GM12878 (cell line): ENCODE results near the gene RGL1. TPM values are rescaled to one million over a fixed set of nuclear protein-coding genes. Genes with fewer than 3 reads are reported as not detected.

Source experiments
- ATAC-seq: fragments of 200-7000 bp; cut with Tn5 transposase; 3 replicates; pipeline ENCODE4 v1.9.1; 2020; ENCODE audit warnings: mild to moderate bottlenecking, moderate library complexity
- BruUV-seq: library from RNA; stranded (reverse); fragments of 400-500 nt; replicated peaks from 2 replicates; lab custom pipeline; 2021; lab: Mats Ljungman, UMichigan
- CTCF ChIA-PET: fragments of 300-600 bp; sonication (Branson Sonifier 250); formaldehyde crosslinking; extraction: SDS; loops from one replicate; lab custom pipeline; 2021; ENCODE audit warnings: inconsistent platforms; lab: Yijun Ruan, JAX
- POLR2A ChIA-PET: fragments of 350-600 bp; formaldehyde crosslinking; extraction: SDS; loops from one replicate; lab custom pipeline; 2021; ENCODE audit warnings: inconsistent platforms; lab: Charles Lee
- RAD21 ChIA-PET: fragments of 300-600 bp; sonication (Branson Sonifier 250); formaldehyde crosslinking; loops from one replicate; lab custom pipeline; 2023; ENCODE audit warnings: antibody characterized with exemption; ENCODE audit not compliant: unreplicated experiment; lab: Charles Lee
- SMC1A ChIA-PET: fragments of 300-600 bp; sonication (Branson Sonifier 250); formaldehyde crosslinking; loops from one replicate; lab custom pipeline; 2023; ENCODE audit not compliant: unreplicated experiment, uncharacterized antibody; lab: Charles Lee
- DNase-seq: peaks from one replicate; pipeline ENCODE4 v3.0.0-alpha.2; 2011; ENCODE audit warnings: low read depth, low spot score
- FAIRE-seq: peaks from 3 replicates; lab custom pipeline; 2011; peaks lifted over from hg19 to GRCh38; lab: Jason Lieb, UNC
- H2AFZ ChIP-seq: 2 replicates; pipeline ENCODE4 v1.6.0; 2011; ENCODE audit warnings: low read depth, low read length, control low read depth; ENCODE audit not compliant: control insufficient read depth
- H3K27ac ChIP-seq: 2 replicates; pipeline ENCODE4 v1.5.1; 2011; ENCODE audit warnings: control low read depth; ENCODE audit not compliant: control insufficient read depth, insufficient read depth
- H3K27me3 ChIP-seq, 2 experiments: replicated peaks in 1 of 2; 2 replicates each; pipeline versions ENCODE4 v1.6.0 to v1.6.1; 2011; ENCODE audit warnings: low read length in 1 of 2; ENCODE audit not compliant: control insufficient read depth in 2 of 2, insufficient read depth in 2 of 2
- H3K36me3 ChIP-seq, 2 experiments: 2 replicates each; pipeline ENCODE4 v1.5.1; 2011; ENCODE audit warnings: low read length in 1 of 2; ENCODE audit not compliant: control insufficient read depth in 2 of 2, insufficient read depth in 2 of 2
- H3K4me1 ChIP-seq: 2 replicates; pipeline ENCODE4 v1.6.1; 2011; ENCODE audit warnings: mild to moderate bottlenecking, low read length, moderate library complexity, mixed read lengths; ENCODE audit not compliant: control insufficient read depth, insufficient read depth
- H3K4me2 ChIP-seq: 2 replicates; pipeline ENCODE4 v1.6.0; 2011; ENCODE audit warnings: control low read depth; ENCODE audit not compliant: control insufficient read depth, insufficient read depth
- H3K4me3 ChIP-seq: fragments of 200-600 bp; sonication (generic); 2 replicates; pipeline ENCODE4 v1.5.1; 2016
- H3K79me2 ChIP-seq: 2 replicates; pipeline ENCODE4 v1.6.0; 2011; ENCODE audit warnings: low read length; ENCODE audit not compliant: control insufficient read depth, insufficient read depth
- H3K9ac ChIP-seq: 2 replicates; pipeline ENCODE4 v1.8.0; 2011; ENCODE audit warnings: low read length, control low read depth, mixed read lengths; ENCODE audit not compliant: control insufficient read depth, insufficient read depth
- H3K9me3 ChIP-seq: replicated peaks from 3 replicates; pipeline ENCODE4 v1.5.1; 2011; ENCODE audit warnings: mild to moderate bottlenecking, low read length; ENCODE audit not compliant: control insufficient read depth, insufficient read depth
- H4K20me1 ChIP-seq: 2 replicates; pipeline ENCODE4 v1.6.0; 2011; ENCODE audit not compliant: control insufficient read depth, insufficient read depth
- ATF2 ChIP-seq: IDR thresholded peaks from 2 replicates; pipeline ENCODE4 v1.6.1; 2012; ENCODE audit warnings: low read length, inconsistent platforms
- ESRRA ChIP-seq: IDR thresholded peaks from 2 replicates; pipeline ENCODE4 v1.6.1; 2012; ENCODE audit warnings: mild to moderate bottlenecking, low read length, improper control_type of control experiment
- ETV6 ChIP-seq, 2 experiments: fragments of 450-650 bp in 1 of 2; IDR thresholded peaks in 1 of 2; conservative IDR thresholded peaks in 1 of 2; 2 replicates each; pipeline ENCODE4 v1.6.1; 2014; ENCODE audit warnings: antibody characterized with exemption in 1 of 2, borderline replicate concordance in 1 of 2, low read depth in 1 of 2, mild to moderate bottlenecking in 1 of 2, moderate library complexity in 1 of 2
- FOXM1 ChIP-seq: IDR thresholded peaks from 2 replicates; pipeline ENCODE4 v1.6.1; 2012; ENCODE audit warnings: low read depth, mild to moderate bottlenecking, inconsistent platforms, low read length, moderate library complexity
- HDAC6 ChIP-seq: fragments of 200-600 bp; sonication (generic); IDR thresholded peaks from one replicate; pipeline ENCODE4 v1.8.0; 2017; ENCODE audit warnings: antibody characterized with exemption; ENCODE audit not compliant: unreplicated experiment
- KDM1A ChIP-seq: fragments of 200-600 bp; sonication (generic); IDR thresholded peaks from 2 replicates; pipeline ENCODE4 v1.6.1; 2016; ENCODE audit warnings: borderline replicate concordance
- MEF2B ChIP-seq: fragments of 450-650 bp; IDR thresholded peaks from 2 replicates; pipeline ENCODE4 v1.6.1; 2018; ENCODE audit warnings: mild to moderate bottlenecking, moderate library complexity; ENCODE audit not compliant: partially characterized antibody, poor library complexity, severe bottlenecking
- NFIC ChIP-seq: IDR thresholded peaks from 2 replicates; pipeline ENCODE4 v1.6.1; 2012; ENCODE audit warnings: low read depth, mild to moderate bottlenecking, inconsistent platforms, low read length, moderate library complexity
- NR2C1 ChIP-seq: fragments of 450-650 bp; IDR thresholded peaks from 2 replicates; pipeline ENCODE4 v1.6.1; 2017; ENCODE audit warnings: antibody characterized with exemption, mild to moderate bottlenecking, moderate library complexity
- NRF1 ChIP-seq: conservative IDR thresholded peaks from 2 replicates; pipeline ENCODE4 v1.6.1; 2011; ENCODE audit warnings: mild to moderate bottlenecking, low read depth, low read length, improper control_type of control experiment
- RAD51 ChIP-seq: fragments of 450-650 bp; IDR thresholded peaks from 2 replicates; pipeline ENCODE4 v1.6.1; 2016; ENCODE audit warnings: moderate library complexity, mild to moderate bottlenecking, inconsistent platforms
- RB1 ChIP-seq: fragments of 450-650 bp; formaldehyde crosslinking; IDR thresholded peaks from 2 replicates; pipeline ENCODE4 v1.6.1; 2017; ENCODE audit warnings: mild to moderate bottlenecking, borderline replicate concordance
- RBBP5 ChIP-seq: fragments of 200-600 bp; sonication (generic); conservative IDR thresholded peaks from 2 replicates; pipeline ENCODE4 v1.6.1; 2016
- SMARCA5 ChIP-seq: fragments of 450-650 bp; IDR thresholded peaks from 2 replicates; pipeline ENCODE4 v1.6.1; 2017; ENCODE audit warnings: mild to moderate bottlenecking
- TCF7 ChIP-seq: IDR thresholded peaks from 2 replicates; pipeline ENCODE4 v1.6.1; 2014; ENCODE audit warnings: antibody characterized with exemption, borderline replicate concordance
- WGBS: methylation state at CpG from one replicate; pipeline ENCODE4 v1.1.6; 2016; ENCODE audit warnings: low lambda C conversion rate; ENCODE audit not compliant: insufficient replicate concordance, insufficient coverage; ENCODE audit errors: missing lambda C conversion rate; 5-methylcytosine and 5-hydroxymethylcytosine counted together
- in situ Hi-C: fragments of 300-500 bp; cut with MboI; formaldehyde crosslinking; loops from 9 replicates; pipeline ENCODE4 v1.14.3; 2018; ENCODE audit warnings: mixed read lengths
- intact Hi-C: fragments of 100-400 bp; cut with micrococcal nuclease; formaldehyde crosslinking; loops from one replicate; pipeline ENCODE4 v1.14.2; 2022; ENCODE audit not compliant: unreplicated experiment
- polyA plus RNA-seq, 11 experiments: library from polyadenylated mRNA; depleted of rRNA in 4 of 11; unstranded in 6 of 11; stranded (reverse) in 5 of 11; fragments of >200 nt; fragmentation: Nextera tagmentation in 4 of 11; fragmentation: Illumina TruSeq in 1 of 11; extraction: Ambion mirVana in 4 of 11; extraction: Trizol in 1 of 11; gene quantifications; 1 replicate in 1 of 11; 2 replicates in 10 of 11; pipeline versions ENCODE4 v1.2.1 to v1.2.3, GENCODE V29; 2011 to 2016; ENCODE audit warnings: inconsistent platforms in 2 of 11, missing spikeins in 2 of 11, low read depth in 1 of 11
- total RNA-seq, 4 experiments: library from RNA; depleted of rRNA in 3 of 4; stranded (reverse); fragments of >200 nt in 3 of 4; fragmentation: Illumina TruSeq in 1 of 4; extraction: Trizol in 1 of 4; gene quantifications; 2 replicates each; pipeline versions ENCODE4 v1.2.1 to v1.2.3, GENCODE V29; 2013 to 2021
- TF ChIP-seq, protein P1 (sequence below): fragments of 150-350 bp; IDR thresholded peaks from 2 replicates; pipeline ENCODE4 v1.6.1; 2016; ENCODE audit warnings: low read depth, low read length

RGL1 gene
- total and polyA plus RNA-seq, 10 of the 15 experiments (the other 5 are each of a cell fraction or from before 2014, with no cell fraction given): 8.1 to 25.0 (median 19.0) TPM

DNA sequence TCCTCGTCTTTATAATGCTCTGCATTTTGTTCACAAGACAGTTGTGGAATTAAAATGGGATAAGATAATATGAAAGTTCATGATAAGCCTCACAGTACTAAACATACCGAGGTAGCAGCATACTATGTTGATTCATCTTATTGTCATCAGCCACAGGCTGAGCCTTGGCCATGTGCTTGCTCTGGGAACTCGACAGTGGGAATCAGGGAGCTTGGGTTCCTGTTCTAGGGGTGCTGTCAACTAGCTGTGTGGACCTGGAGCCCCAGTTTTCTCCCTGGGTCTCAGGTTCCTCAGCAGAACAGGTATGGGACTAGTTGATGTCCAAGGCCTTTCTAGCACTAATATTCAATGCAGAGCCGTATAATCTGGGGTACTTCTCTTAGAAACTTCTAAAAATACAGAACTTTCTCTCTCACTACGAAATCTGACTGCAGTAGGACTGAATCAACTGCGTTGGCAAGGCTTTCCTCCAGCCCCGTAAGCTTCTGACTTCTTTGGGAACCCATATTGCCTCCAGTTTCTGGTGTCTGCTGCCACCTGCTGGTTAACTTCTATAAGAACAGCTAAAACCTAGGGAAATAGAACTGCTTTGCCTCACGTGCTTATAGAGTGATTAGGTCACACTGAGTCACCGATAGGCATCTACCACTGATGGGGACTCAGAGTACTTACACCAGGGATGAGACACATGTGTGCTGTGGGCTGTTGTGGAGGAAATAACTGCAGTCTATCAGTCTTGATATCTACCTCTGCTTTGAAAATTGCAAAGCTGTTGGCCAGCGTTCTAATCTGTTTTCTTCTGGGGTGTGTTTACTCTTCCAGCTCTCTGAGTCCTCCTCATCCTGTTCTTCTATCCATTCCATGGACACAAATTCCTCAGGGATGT lies 110.9 kb downstream of the RGL1 start:
- Histone ChIP-seq H3K4me1 (peaks cover 33% of the 10 kb centered on the region), H3K27ac (peak overlapping the region; percentile 62), H3K4me3 (no peak overlapping the region), H3K9me3 (no peaks in the 10 kb centered on the region), H3K4me2 (peak overlapping the region; percentile 34; the same call in 1 of the 2 replicates), H3K36me3 (peaks cover 17 to 59% of the 10 kb centered on the region in 2 experiments), H3K27me3 (no peaks in the 10 kb centered on the region), H3K9ac (peak overlapping the region; percentile 44; the same call in 1 of the 2 replicates), H4K20me1 (no peaks in the 10 kb centered on the region; the same call in 1 of the 2 replicates), H3K79me2 (peaks cover 7% of the 10 kb centered on the region; the same call in 1 of the 2 replicates), H2AFZ (peak overlapping the region; percentile 16; the same call in 1 of the 2 replicates)
- POLR2A ChIA-PET: interaction anchor here (0.6 to 4.3 kb wide), 7 partner anchors 18 to 324 kb away, joined by 3 to 39 read pairs (median 8); partner anchors contain the start of gene APOBEC4
- in situ Hi-C loops (no loop called here), intact Hi-C loops (loop anchor here (1.0 to 10.0 kb wide), 6 partner anchors 107 to 307 kb away; no protein-coding TSS in a partner anchor)
- RAD21 ChIA-PET: interaction anchor here (0.5 to 8.8 kb wide), 53 partner anchors 11 to 630 kb away, joined by 3 to 299 read pairs (median 5); partner anchors contain the start of genes APOBEC4, ARPC5, NCF2 and TSEN15
- SMC1A ChIA-PET: interaction anchor here (0.6 to 5.8 kb wide), 70 partner anchors 11 to 638 kb away, joined by 3 to 331 read pairs (median 5); partner anchors contain the start of genes APOBEC4, ARPC5 and RGL1
- DNase-seq (peak; percentile 68), FAIRE-seq (no peak), ATAC-seq (peak; percentile 60)
- CTCF ChIA-PET: interaction anchor here (0.7 to 5.8 kb wide), 73 partner anchors 8 to 887 kb away, joined by 3 to 360 read pairs (median 5); partner anchors contain the start of genes APOBEC4, ARPC5 and RGL1
- BruUV-seq: no TSS peak
- 21% methylated on average over 10 of the region's 10 CpGs for WGBS
- TF ChIP-seq RBBP5: no peak
- no peak for TF ChIP-seq RB1
- TF ChIP-seq FOXM1: peak; percentile 71; the same call in 1 of the 2 replicates
- TF ChIP-seq HDAC6: no peak
- no peak for TF ChIP-seq SMARCA5
- TF ChIP-seq ESRRA: no peak
- no peak for TF ChIP-seq ETV6 (conservative IDR thresholded peaks at IDR 0.05 in 1 of 2, IDR thresholded peaks at IDR 0.05 in 1 of 2; ENCODE audit: borderline replicate concordance in 1 of 2, low read depth in 1 of 2)
- TF ChIP-seq, protein P1, sequence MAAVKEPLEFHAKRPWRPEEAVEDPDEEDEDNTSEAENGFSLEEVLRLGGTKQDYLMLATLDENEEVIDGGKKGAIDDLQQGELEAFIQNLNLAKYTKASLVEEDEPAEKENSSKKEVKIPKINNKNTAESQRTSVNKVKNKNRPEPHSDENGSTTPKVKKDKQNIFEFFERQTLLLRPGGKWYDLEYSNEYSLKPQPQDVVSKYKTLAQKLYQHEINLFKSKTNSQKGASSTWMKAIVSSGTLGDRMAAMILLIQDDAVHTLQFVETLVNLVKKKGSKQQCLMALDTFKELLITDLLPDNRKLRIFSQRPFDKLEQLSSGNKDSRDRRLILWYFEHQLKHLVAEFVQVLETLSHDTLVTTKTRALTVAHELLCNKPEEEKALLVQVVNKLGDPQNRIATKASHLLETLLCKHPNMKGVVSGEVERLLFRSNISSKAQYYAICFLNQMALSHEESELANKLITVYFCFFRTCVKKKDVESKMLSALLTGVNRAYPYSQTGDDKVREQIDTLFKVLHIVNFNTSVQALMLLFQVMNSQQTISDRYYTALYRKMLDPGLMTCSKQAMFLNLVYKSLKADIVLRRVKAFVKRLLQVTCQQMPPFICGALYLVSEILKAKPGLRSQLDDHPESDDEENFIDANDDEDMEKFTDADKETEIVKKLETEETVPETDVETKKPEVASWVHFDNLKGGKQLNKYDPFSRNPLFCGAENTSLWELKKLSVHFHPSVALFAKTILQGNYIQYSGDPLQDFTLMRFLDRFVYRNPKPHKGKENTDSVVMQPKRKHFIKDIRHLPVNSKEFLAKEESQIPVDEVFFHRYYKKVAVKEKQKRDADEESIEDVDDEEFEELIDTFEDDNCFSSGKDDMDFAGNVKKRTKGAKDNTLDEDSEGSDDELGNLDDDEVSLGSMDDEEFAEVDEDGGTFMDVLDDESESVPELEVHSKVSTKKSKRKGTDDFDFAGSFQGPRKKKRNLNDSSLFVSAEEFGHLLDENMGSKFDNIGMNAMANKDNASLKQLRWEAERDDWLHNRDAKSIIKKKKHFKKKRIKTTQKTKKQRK: no peak
- peak; percentile 60; the same call in 1 of the 2 replicates for TF ChIP-seq RAD51
- no peak for TF ChIP-seq TCF7
- no peak for TF ChIP-seq KDM1A
- no peak for TF ChIP-seq NFIC
- TF ChIP-seq NRF1: no peak
- TF ChIP-seq MEF2B: no peak
- no peak for TF ChIP-seq NR2C1
- no peak for TF ChIP-seq ATF2
